Keratinocyte (primary cell): ENCODE measurements around the gene VAV2.

Experiments used
- EZH2 ChIP-seq: IDR thresholded peaks from one replicate; pipeline ENCODE4 v1.6.1; 2012; ENCODE audit warnings: inconsistent platforms, mild to moderate bottlenecking, low read length, moderate library complexity
- TF ChIP-seq, protein P1 (sequence below), 3 experiments: IDR thresholded peaks in 1 of 3; conservative IDR thresholded peaks in 1 of 3; optimal IDR thresholded peaks in 1 of 3; 2 replicates in 2 of 3; 3 replicates in 1 of 3; pipeline versions ENCODE3 to v1.5.1; 2011; ENCODE audit warnings: low read length in 3 of 3, mild to moderate bottlenecking in 3 of 3, moderate library complexity in 2 of 3, control low read depth in 1 of 3, inconsistent platforms in 1 of 3; ENCODE audit not compliant: insufficient read depth in 2 of 3; ENCODE audit errors: extremely low read depth in 1 of 3

DNA sequence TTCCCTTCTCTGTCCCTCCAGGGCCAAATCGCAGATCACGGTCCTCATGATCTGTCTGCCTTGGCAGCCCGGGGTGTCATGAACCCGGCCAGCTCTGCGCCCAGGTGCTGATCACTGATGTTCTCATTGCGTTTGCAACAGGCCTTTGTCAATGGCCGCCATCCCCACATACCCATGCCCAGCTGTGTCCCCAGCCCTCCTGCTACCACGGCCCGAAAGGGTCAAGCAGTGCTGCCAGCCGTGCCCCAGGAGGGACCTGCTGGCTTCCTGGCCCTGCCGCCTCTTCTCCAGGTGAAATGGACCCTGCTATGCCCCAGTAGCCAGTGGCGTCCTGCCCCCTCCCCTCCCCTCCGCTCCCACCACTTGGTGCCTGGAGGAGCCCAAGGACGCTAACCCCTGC, 12.8 kb upstream of the VAV2 start:
- TF ChIP-seq, protein P1, sequence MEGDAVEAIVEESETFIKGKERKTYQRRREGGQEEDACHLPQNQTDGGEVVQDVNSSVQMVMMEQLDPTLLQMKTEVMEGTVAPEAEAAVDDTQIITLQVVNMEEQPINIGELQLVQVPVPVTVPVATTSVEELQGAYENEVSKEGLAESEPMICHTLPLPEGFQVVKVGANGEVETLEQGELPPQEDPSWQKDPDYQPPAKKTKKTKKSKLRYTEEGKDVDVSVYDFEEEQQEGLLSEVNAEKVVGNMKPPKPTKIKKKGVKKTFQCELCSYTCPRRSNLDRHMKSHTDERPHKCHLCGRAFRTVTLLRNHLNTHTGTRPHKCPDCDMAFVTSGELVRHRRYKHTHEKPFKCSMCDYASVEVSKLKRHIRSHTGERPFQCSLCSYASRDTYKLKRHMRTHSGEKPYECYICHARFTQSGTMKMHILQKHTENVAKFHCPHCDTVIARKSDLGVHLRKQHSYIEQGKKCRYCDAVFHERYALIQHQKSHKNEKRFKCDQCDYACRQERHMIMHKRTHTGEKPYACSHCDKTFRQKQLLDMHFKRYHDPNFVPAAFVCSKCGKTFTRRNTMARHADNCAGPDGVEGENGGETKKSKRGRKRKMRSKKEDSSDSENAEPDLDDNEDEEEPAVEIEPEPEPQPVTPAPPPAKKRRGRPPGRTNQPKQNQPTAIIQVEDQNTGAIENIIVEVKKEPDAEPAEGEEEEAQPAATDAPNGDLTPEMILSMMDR (optimal IDR thresholded peaks at IDR 0.05 in 1 of 3, IDR thresholded peaks at IDR 0.05 in 1 of 3, conservative IDR thresholded peaks at IDR 0.05 in 1 of 3; ENCODE audit: extremely low read depth in 1 of 3, insufficient read depth in 2 of 3, low read length in 3 of 3): no peak
- TF ChIP-seq EZH2: no peak
